Motor neuron (in vitro differentiated cells): ENCODE measurements around the gene RSPRY1. TPM values are rescaled to one million over a fixed set of nuclear protein-coding genes. Genes with fewer than 3 reads are reported as not detected.
"Not testable (repeated sequence)": the region's sequence is repeated elsewhere in the genome, so short reads cannot be mapped to it uniquely, and the experiment has no call there.

ENCODE experiments used
- ATAC-seq, 8 experiments: fragments of 200-7000 bp; cut with Tn5 transposase; replicated peaks in 6 of 8; 2 replicates each; pipeline ENCODE4 v1.8.0; 2021; ENCODE audit warnings: mild to moderate bottlenecking in 8 of 8, moderate library complexity in 8 of 8
- H3K27ac ChIP-seq, 2 donors: fragments of 250-450 bp; sonication (Bioruptor Pico); 2 replicates each; pipeline ENCODE4 v1.9.0; 2021; ENCODE audit warnings: antibody characterized with exemption in 2 of 2, mild to moderate bottlenecking in 2 of 2, moderate library complexity in 1 of 2
- H3K4me1 ChIP-seq, 2 donors: fragments of 250-450 bp; sonication (Bioruptor Pico); replicated peaks in 1 of 2; 2 replicates each; pipeline ENCODE4 v1.6.1; 2021; ENCODE audit warnings: antibody characterized with exemption in 2 of 2, mild to moderate bottlenecking in 2 of 2, moderate library complexity in 1 of 2
- H3K4me3 ChIP-seq, 5 donors: fragments of 250-450 bp; sonication (Bioruptor Pico); 2 replicates each; pipeline ENCODE4 v1.9.0; 2021; ENCODE audit warnings: antibody characterized with exemption in 5 of 5, mild to moderate bottlenecking in 5 of 5, moderate library complexity in 4 of 5
- WGBS, 10 experiments: fragments of 450-650 bp; shearing (Covaris generic); methylation state at CpG; one replicate each; pipeline ENCODE4 v1.0.0; 2022; 5-methylcytosine and 5-hydroxymethylcytosine counted together
- in situ Hi-C, 9 experiments: fragments of 400-800 bp; cut with MboI; loops; one replicate each; pipeline ENCODE4 v1.15.0; 2021; ENCODE audit warnings: low sequenced_read_pairs in 9 of 9, low pct_unique_long_range_greater_than_20kb in 2 of 9; ENCODE audit not compliant: unreplicated experiment in 9 of 9
- total RNA-seq, 8 experiments: library from RNA; unstranded; fragments of 300-600 nt; gene quantifications; 2 replicates each; pipeline versions ENCODE4 v1.2.3 to v1.2.4, GENCODE V29; 2022

Gene RSPRY1
- total RNA-seq, 8 experiments from 2014 or later = 32.1 to 59.4 (median 42.2) TPM

DNA sequence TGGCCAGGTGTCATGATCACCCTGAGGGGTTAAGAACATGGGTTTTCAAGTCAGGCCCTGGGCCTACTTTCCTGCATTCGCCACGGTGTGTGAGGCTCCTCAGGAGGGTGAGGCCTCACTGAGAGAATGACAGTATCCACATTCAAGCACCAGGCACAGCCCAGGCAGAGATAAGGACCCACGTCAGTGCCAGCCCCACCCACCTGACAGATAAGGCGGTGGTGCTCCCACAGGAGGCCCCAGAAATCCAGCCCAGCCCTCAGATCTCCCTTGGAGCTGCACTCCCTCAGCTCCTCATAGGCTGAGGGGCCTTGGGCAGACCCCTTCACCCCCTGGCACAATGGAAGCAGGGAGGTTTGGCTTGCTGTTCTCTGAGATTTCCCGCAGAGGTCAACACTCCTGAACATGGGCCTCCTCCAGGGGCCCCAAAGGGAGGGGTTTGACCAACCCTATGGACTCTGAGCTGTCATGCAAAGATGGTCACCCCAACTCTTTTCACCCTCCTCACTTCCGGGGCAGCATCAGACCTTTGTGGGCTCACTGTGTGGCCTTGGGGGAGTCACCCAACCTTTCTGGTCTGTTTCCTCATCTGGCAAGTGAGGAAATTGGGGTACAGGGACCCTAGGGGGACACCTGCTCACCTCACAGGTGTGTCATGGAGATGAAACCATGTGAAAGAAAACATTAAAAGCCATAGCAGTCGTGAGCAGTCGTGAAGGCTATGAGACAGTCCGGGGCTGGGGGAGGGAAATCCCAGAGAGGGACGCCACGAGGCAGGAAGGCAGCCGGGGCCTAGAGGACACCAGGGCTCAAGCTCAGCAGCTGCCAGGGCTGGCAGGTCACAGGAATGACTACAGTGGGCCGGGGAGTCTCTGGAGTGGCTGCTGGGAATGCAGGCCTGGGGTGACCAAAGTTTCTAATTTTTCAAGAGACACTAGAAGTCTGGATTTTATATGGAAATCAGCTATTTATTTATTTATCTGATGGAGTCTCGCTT, 83.0 kb downstream of the RSPRY1 start:
- 50 to 100% (median 64%) methylated on average over 1 to 4 of the region's 14 CpGs; no CpG with 5 or more reads in 4 of the 10 experiments for WGBS, 10 experiments
- peak in 2 of 8 experiments; percentile 78 to 79 for ATAC-seq
- no peak overlapping the region for H3K4me3 ChIP-seq
- H3K4me1 ChIP-seq = peaks cover 5 to 14% of the 10 kb centered on the region in 2 donors
- H3K27ac ChIP-seq = no peak overlapping the region
- in situ Hi-C loops = no loop called here

DNA sequence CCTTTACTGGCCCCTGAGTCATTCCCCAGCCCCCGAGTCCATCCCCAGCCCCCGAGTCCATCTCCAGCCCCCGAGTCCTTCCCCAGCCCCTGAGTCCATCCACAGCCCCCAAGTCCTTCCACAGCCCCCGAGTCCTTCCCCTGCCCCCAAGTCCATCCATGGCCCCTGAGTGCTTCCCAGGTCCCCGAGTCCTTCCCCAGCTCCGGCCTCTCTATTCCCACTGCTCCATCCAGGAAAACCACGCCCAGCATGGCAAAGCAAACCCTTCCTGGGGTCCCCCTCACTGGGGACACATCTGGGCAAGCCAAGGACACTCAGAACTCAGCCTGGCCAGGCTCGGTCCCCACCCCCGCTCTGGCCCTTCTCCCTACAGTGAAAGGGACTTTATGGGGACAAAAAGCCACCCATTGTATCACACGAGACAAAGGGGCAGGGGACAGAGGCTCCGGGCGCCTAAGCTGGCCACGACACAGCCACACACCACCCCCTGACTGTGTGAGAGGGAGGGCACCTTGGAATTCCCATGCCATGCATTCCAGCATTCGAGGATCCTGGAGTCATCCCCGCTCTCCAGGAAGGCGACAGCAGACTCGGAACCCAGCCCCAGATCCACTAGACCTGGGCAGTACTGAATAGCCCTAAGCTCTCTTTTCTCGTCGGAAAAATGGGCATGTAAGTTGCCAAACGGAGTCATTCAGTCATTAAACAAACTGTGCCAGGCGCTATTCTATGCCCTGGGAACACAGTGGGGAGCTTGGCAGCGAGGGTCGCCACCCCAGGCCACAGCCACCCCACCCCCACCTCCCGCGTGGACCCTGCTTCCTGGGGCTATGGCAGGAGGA, 84.3 kb downstream of the RSPRY1 start:
- Histone ChIP-seq H3K27ac (no peak overlapping the region), H3K4me1 (peaks cover 5 to 14% of the 10 kb centered on the region in 2 donors), H3K4me3 (no peak overlapping the region)
- in situ Hi-C loops = no loop called here
- peak in 5 of 8 experiments; percentile 19 to 47 (median 41) for ATAC-seq
- 40 to 68% methylated on average over 1 to 5 of the region's 25 CpGs; no CpG with 5 or more reads in 8 of the 10 experiments for WGBS, 10 experiments

DNA sequence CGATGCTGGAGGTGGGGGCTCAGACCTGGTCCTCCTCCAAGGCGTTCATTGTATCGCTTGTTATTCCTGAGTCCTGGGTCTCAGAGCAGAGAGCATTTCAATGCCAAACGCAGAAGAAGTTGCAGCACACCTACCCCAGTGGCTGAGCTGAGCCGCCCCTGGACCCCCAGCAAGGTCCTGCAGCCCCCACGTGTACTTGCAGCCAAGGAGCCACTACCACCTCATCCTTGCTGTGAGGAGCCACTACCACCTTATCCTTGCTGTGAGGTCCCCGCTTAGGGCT, 84.9 kb downstream of the RSPRY1 start:
- in situ Hi-C loops = no loop called here
- Histone ChIP-seq H3K27ac (no peak overlapping the region), H3K4me1 (peaks cover 5 to 13% of the 10 kb centered on the region in 2 donors), H3K4me3 (no peak overlapping the region)
- no peak for ATAC-seq
- WGBS, 10 experiments = 40 to 100% (median 90%) methylated on average over 1 of the region's 7 CpGs; no CpG with 5 or more reads in 6 of the 10 experiments

DNA sequence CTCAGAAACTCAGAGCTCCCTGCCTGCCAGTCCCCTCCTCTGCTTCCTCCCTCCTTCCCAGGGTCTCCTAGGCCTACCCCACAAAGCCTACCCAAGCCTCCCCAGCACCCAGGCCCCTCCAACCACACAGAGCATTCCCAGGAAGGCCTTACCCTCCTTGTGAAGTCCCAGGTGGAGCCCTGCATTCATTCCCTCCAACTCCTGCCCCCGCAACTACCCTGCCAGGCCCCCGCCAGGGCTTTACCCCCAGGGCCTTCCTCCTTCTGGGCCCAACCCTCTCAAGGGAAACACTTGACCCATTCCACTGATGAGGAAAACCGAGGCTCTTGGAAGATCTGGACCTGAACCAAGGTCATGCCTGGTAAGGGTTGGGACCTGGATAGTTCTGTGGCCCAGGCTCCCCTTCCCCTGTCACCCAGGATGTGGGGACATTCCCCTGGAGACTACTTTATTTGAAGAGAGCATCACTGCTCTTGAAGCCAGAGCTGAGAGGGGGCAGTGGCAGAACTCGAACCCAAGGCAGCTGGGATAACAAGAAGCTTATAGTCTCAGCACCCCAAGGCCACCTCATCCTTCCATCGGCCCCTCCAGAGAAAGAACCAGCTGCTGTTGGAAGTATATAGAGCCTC, 85.9 kb downstream of the RSPRY1 start:
- ATAC-seq = no peak
- WGBS, 10 experiments = 58 to 100% (median 83%) methylated on average over 1 to 3 of the region's 5 CpGs; no CpG with 5 or more reads in 5 of the 10 experiments
- no peak overlapping the region for H3K4me3 ChIP-seq
- in situ Hi-C loops = no loop called here
- no peak overlapping the region for H3K27ac ChIP-seq
- peaks cover 0 to 9% of the 10 kb centered on the region in 2 donors for H3K4me1 ChIP-seq

DNA sequence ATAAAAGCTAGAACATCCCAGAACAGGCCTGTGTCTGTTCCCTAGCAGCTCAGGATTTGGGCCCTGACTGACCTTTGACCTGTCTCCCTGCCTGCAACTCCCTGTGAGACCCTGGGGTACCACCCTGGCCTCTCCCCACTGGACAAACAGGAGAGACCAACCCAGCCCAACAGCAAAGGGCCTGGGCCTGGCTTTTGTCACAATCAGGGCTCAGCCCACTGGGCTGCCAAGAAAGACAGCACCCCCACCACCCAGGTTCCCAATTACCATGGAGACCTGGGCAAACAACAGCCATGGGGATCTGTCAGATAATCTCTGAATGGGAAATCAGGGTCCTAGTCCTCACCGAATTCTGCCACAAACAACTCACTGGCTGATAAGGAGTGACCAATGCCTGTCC, 87.2 kb downstream of the RSPRY1 start:
- in situ Hi-C loops = no loop called here
- peaks cover 0 to 9% of the 10 kb centered on the region in 2 donors for H3K4me1 ChIP-seq
- peak in 3 of 8 experiments; percentile 31 to 50 (median 32) for ATAC-seq
- 67% methylated on average over 1 of the region's 1 CpG; no CpG with 5 or more reads in 9 of the 10 experiments for WGBS, 10 experiments
- no peak overlapping the region for H3K27ac ChIP-seq
- no peak overlapping the region for H3K4me3 ChIP-seq

- WGBS, 10 experiments = 54 to 100% (median 92%) methylated on average over 1 to 5 of the region's 5 CpGs; no CpG with 5 or more reads in 3 of the 10 experiments
- no peak for ATAC-seq
- H3K4me1 ChIP-seq = peaks cover 0 to 9% of the 10 kb centered on the region in 2 donors
- in situ Hi-C loops = no loop called here
- no peak overlapping the region for H3K27ac ChIP-seq
- no peak overlapping the region for H3K4me3 ChIP-seq
Observed at GRCh38 chr16:57273826-57274225, 87.7 kb downstream of the RSPRY1 start.

DNA sequence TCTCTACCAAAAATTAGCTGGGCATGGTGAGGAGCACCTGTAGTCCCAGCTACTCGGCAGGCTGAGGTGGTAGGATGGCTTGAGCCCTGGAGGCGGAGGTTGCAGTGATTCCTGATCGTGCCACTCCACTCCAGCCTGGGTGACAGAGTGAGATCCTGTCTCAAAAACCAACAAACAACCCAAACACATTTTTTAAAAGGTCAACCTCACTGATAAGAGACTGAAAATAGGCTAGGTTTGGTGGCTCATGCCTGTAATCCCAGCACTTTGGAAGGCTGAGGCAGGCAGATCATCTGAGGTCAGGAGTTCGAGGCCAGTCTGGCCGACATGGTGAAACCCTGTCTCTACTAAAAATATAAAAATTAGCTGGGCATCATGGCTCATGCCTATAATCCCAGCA, 89.8 kb downstream of the RSPRY1 start:
- in situ Hi-C loops, H3K4me1 ChIP-seq, H3K4me3 ChIP-seq, ATAC-seq, H3K27ac ChIP-seq: not testable (repeated sequence)
- 0 to 100% (median 89%) methylated on average over 1 to 3 of the region's 5 CpGs; no CpG with 5 or more reads in 5 of the 10 experiments for WGBS, 10 experiments

DNA sequence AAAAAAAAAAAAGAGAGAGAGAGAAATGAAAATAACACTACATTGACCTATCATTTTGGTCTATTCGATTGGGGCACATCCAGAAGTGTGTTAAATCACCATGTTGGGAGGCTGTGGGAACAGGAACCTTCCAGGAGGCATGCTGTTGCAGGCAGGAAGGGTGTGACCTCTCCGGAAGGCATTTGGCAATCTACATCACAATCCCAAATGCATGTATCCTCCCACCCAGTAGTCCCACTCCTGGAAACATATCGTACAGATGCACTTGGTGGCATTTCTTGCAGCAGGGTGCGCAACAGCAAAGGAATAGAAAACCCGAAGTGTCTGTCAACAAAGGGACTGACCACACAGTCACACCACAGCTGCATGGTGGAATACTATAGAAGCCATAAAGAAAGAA, 90.5 kb downstream of the RSPRY1 start:
- in situ Hi-C loops = no loop called here
- Histone ChIP-seq H3K4me3 (no peak overlapping the region), H3K4me1 (peaks cover 0 to 2% of the 10 kb centered on the region in 2 donors), H3K27ac (no peak overlapping the region)
- ATAC-seq = peak in 6 of 8 experiments; percentile 35 to 70 (median 64)
- 0 to 79% (median 51%) methylated on average over 2 to 4 of the region's 5 CpGs; no CpG with 5 or more reads in 1 of the 10 experiments for WGBS, 10 experiments

DNA sequence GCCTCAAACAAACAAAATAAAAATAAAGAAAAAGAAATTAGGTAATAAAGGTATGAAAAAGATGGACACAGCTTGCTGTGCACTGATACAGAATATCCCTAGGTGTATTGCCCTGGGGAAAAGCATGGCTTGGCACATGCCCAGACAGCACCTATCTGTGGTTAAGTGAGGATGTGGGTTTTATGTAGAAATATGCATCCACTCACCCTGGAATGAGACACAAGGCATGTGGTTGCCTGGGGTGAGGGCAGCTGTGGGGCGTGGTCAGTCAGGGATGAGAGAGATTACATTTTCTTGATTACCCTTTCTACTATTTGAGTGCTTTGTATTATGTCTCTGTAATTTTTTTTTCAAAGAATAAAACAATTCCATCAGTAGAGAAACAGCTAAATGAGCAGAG, 91.5 kb downstream of the RSPRY1 start:
- in situ Hi-C loops = no loop called here
- ATAC-seq = peak in 3 of 8 experiments; percentile 77 to 86 (median 79)
- Histone ChIP-seq H3K4me3 (no peak overlapping the region), H3K27ac (no peak overlapping the region), H3K4me1 (peaks cover 0 to 2% of the 10 kb centered on the region in 2 donors)
- 0 to 100% (median 33%) methylated on average over 1 of the region's 1 CpG; no CpG with 5 or more reads in 2 of the 10 experiments for WGBS, 10 experiments

DNA sequence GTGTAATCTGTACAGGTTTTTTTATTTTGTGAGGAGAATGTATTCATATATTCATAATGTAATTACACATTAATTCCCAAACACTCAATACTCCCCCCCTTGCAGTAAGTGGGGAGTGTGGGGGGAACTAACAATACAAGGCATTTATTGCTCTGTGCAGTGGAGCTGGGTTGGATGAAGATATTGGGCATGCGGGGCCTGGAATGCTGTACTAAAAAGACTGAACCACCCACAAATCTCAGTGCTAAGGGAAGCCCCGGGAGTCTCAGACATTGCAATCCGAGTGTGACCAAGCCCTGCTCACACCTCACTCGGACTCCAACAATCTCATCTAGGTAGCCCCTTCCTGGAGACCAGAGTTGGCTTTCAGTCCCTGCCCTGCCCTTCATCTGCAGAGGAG, 92.4 kb downstream of the RSPRY1 start:
- in situ Hi-C loops = no loop called here
- 28 to 100% (median 67%) methylated on average over 1 to 4 of the region's 4 CpGs; no CpG with 5 or more reads in 3 of the 10 experiments for WGBS, 10 experiments
- Histone ChIP-seq H3K4me1 (peaks cover 0 to 2% of the 10 kb centered on the region in 2 donors), H3K4me3 (no peak overlapping the region), H3K27ac (no peak overlapping the region)
- ATAC-seq = no peak

GRCh38 chr16:57279780-57280638, 93.9 kb downstream of the RSPRY1 start:
- H3K4me3 ChIP-seq = no peak overlapping the region
- H3K27ac ChIP-seq = no peak overlapping the region
- in situ Hi-C loops = no loop called here

DNA sequence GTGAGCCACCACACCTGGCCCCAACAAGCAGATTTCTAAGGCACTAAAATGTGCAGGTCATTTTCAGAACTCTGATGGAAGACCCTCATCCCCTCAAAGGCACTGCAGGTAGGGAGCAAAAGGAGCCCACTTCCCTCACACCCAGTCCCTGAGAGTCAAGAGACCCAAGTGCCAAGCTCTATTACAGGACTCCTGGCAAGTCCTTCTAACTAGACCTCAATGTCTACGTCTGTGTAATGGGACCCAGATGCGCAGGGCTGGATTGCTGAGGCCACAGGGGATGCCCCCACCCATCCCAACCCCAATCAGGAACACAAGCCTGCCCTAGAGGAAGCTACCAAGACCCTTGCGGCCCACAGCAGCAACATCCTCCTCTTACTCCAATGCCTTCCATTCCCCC, 95.7 kb downstream of the RSPRY1 start:
- in situ Hi-C loops = no loop called here
- WGBS, 10 experiments = 100% methylated on average over 1 of the region's 3 CpGs; no CpG with 5 or more reads in 7 of the 10 experiments
- Histone ChIP-seq H3K4me3 (no peak overlapping the region), H3K4me1 (no peaks in the 10 kb centered on the region), H3K27ac (no peak overlapping the region)
- no peak for ATAC-seq

More at GRCh38 chr16:57279780-57280638, 93.9 kb downstream of the RSPRY1 start:
- peaks cover 0 to 2% of the 10 kb centered on the region in 2 donors for H3K4me1 ChIP-seq
- 41 to 100% (median 80%) methylated on average over 1 to 7 of the region's 7 CpGs; no CpG with 5 or more reads in 1 of the 10 experiments for WGBS, 10 experiments
- ATAC-seq = no peak
